GM12878 (cell line): ENCODE measurements around the gene KIFC3. TPM values are rescaled to one million over a fixed set of nuclear protein-coding genes. Genes with fewer than 3 reads are reported as not detected.

Experiments
- ATAC-seq: fragments of 200-7000 bp; cut with Tn5 transposase; 3 replicates; pipeline ENCODE4 v1.9.1; 2020; ENCODE audit warnings: mild to moderate bottlenecking, moderate library complexity
- BruUV-seq: library from RNA; stranded (reverse); fragments of 400-500 nt; replicated peaks from 2 replicates; lab custom pipeline; 2021; lab: Mats Ljungman, UMichigan
- CTCF ChIA-PET: fragments of 300-600 bp; sonication (Branson Sonifier 250); formaldehyde crosslinking; extraction: SDS; loops from one replicate; lab custom pipeline; 2021; ENCODE audit warnings: inconsistent platforms; lab: Yijun Ruan, JAX
- POLR2A ChIA-PET: fragments of 350-600 bp; formaldehyde crosslinking; extraction: SDS; loops from one replicate; lab custom pipeline; 2021; ENCODE audit warnings: inconsistent platforms; lab: Charles Lee
- RAD21 ChIA-PET: fragments of 300-600 bp; sonication (Branson Sonifier 250); formaldehyde crosslinking; loops from one replicate; lab custom pipeline; 2023; ENCODE audit warnings: antibody characterized with exemption; ENCODE audit not compliant: unreplicated experiment; lab: Charles Lee
- SMC1A ChIA-PET: fragments of 300-600 bp; sonication (Branson Sonifier 250); formaldehyde crosslinking; loops from one replicate; lab custom pipeline; 2023; ENCODE audit not compliant: unreplicated experiment, uncharacterized antibody; lab: Charles Lee
- DNase-seq: peaks from one replicate; pipeline ENCODE4 v3.0.0-alpha.2; 2011; ENCODE audit warnings: low read depth, low spot score
- FAIRE-seq: peaks from 3 replicates; lab custom pipeline; 2011; peaks lifted over from hg19 to GRCh38; lab: Jason Lieb, UNC
- H2AFZ ChIP-seq: 2 replicates; pipeline ENCODE4 v1.6.0; 2011; ENCODE audit warnings: low read depth, low read length, control low read depth; ENCODE audit not compliant: control insufficient read depth
- H3K27ac ChIP-seq: 2 replicates; pipeline ENCODE4 v1.5.1; 2011; ENCODE audit warnings: control low read depth; ENCODE audit not compliant: control insufficient read depth, insufficient read depth
- H3K27me3 ChIP-seq, 2 experiments: replicated peaks in 1 of 2; 2 replicates each; pipeline versions ENCODE4 v1.6.0 to v1.6.1; 2011; ENCODE audit warnings: low read length in 1 of 2; ENCODE audit not compliant: control insufficient read depth in 2 of 2, insufficient read depth in 2 of 2
- H3K36me3 ChIP-seq, 2 experiments: 2 replicates each; pipeline ENCODE4 v1.5.1; 2011; ENCODE audit warnings: low read length in 1 of 2; ENCODE audit not compliant: control insufficient read depth in 2 of 2, insufficient read depth in 2 of 2
- H3K4me1 ChIP-seq: 2 replicates; pipeline ENCODE4 v1.6.1; 2011; ENCODE audit warnings: mild to moderate bottlenecking, low read length, moderate library complexity, mixed read lengths; ENCODE audit not compliant: control insufficient read depth, insufficient read depth
- H3K4me2 ChIP-seq: 2 replicates; pipeline ENCODE4 v1.6.0; 2011; ENCODE audit warnings: control low read depth; ENCODE audit not compliant: control insufficient read depth, insufficient read depth
- H3K4me3 ChIP-seq: fragments of 200-600 bp; sonication (generic); 2 replicates; pipeline ENCODE4 v1.5.1; 2016
- H3K79me2 ChIP-seq: 2 replicates; pipeline ENCODE4 v1.6.0; 2011; ENCODE audit warnings: low read length; ENCODE audit not compliant: control insufficient read depth, insufficient read depth
- H3K9ac ChIP-seq: 2 replicates; pipeline ENCODE4 v1.8.0; 2011; ENCODE audit warnings: low read length, control low read depth, mixed read lengths; ENCODE audit not compliant: control insufficient read depth, insufficient read depth
- H3K9me3 ChIP-seq: replicated peaks from 3 replicates; pipeline ENCODE4 v1.5.1; 2011; ENCODE audit warnings: mild to moderate bottlenecking, low read length; ENCODE audit not compliant: control insufficient read depth, insufficient read depth
- H4K20me1 ChIP-seq: 2 replicates; pipeline ENCODE4 v1.6.0; 2011; ENCODE audit not compliant: control insufficient read depth, insufficient read depth
- BCL11A ChIP-seq: IDR thresholded peaks from 2 replicates; pipeline ENCODE4 v1.6.1; 2011; ENCODE audit warnings: low read depth, low read length
- BRCA1 ChIP-seq: IDR thresholded peaks from 2 replicates; pipeline ENCODE4 v1.6.1; 2011; ENCODE audit warnings: low read depth, low read length, improper control_type of control experiment
- CBX5 ChIP-seq: sonication (generic); IDR thresholded peaks from 2 replicates; pipeline ENCODE4 v1.6.1; 2016; ENCODE audit warnings: low read depth, moderate library complexity, mild to moderate bottlenecking, inconsistent platforms
- CEBPB ChIP-seq, 2 experiments: fragments of 150-350 bp in 1 of 2; IDR thresholded peaks; 2 replicates each; pipeline ENCODE4 v1.6.1; 2012 to 2014; ENCODE audit warnings: low read depth in 2 of 2, low read length in 2 of 2, borderline replicate concordance in 1 of 2, inconsistent platforms in 1 of 2
- EP300 ChIP-seq, 2 experiments: fragments of 150-350 bp in 1 of 2; IDR thresholded peaks; 2 replicates each; pipeline ENCODE4 v1.6.1; 2011 to 2012; ENCODE audit warnings: low read depth in 2 of 2, low read length in 2 of 2, borderline replicate concordance in 1 of 2, improper control_type of control experiment in 1 of 2, inconsistent platforms in 1 of 2; ENCODE audit not compliant: control insufficient read depth in 1 of 2
- FOXK2 ChIP-seq: fragments of 450-650 bp; IDR thresholded peaks from 2 replicates; pipeline ENCODE4 v1.6.1; 2017; ENCODE audit warnings: mild to moderate bottlenecking, moderate library complexity
- FOXM1 ChIP-seq: IDR thresholded peaks from 2 replicates; pipeline ENCODE4 v1.6.1; 2012; ENCODE audit warnings: low read depth, mild to moderate bottlenecking, inconsistent platforms, low read length, moderate library complexity
- MXI1 ChIP-seq: fragments of 150-350 bp; IDR thresholded peaks from 2 replicates; pipeline ENCODE4 v1.6.1; 2011; ENCODE audit warnings: low read depth, mild to moderate bottlenecking, inconsistent platforms, low read length, improper control_type of control experiment
- MYB ChIP-seq: fragments of 150-350 bp; IDR thresholded peaks from 2 replicates; pipeline ENCODE4 v1.6.1; 2014; ENCODE audit warnings: mild to moderate bottlenecking, low read depth, low read length, borderline replicate concordance
- SMAD5 ChIP-seq: IDR thresholded peaks from 2 replicates; pipeline ENCODE4 v1.6.1; 2016; ENCODE audit warnings: antibody characterized with exemption, low read depth
- SP1 ChIP-seq: IDR thresholded peaks from one replicate; pipeline ENCODE4 v1.6.1; 2011; ENCODE audit warnings: low read depth, low read length
- STAT3 ChIP-seq: IDR thresholded peaks from 2 replicates; pipeline ENCODE4 v1.6.1; 2011; ENCODE audit warnings: low read depth, low read length, improper control_type of control experiment
- WGBS: methylation state at CpG from one replicate; pipeline ENCODE4 v1.1.6; 2016; ENCODE audit warnings: low lambda C conversion rate; ENCODE audit not compliant: insufficient replicate concordance, insufficient coverage; ENCODE audit errors: missing lambda C conversion rate; 5-methylcytosine and 5-hydroxymethylcytosine counted together
- in situ Hi-C: fragments of 300-500 bp; cut with MboI; formaldehyde crosslinking; loops from 9 replicates; pipeline ENCODE4 v1.14.3; 2018; ENCODE audit warnings: mixed read lengths
- intact Hi-C: fragments of 100-400 bp; cut with micrococcal nuclease; formaldehyde crosslinking; loops from one replicate; pipeline ENCODE4 v1.14.2; 2022; ENCODE audit not compliant: unreplicated experiment
- polyA plus RNA-seq, 11 experiments: library from polyadenylated mRNA; depleted of rRNA in 4 of 11; unstranded in 6 of 11; stranded (reverse) in 5 of 11; fragments of >200 nt; fragmentation: Nextera tagmentation in 4 of 11; fragmentation: Illumina TruSeq in 1 of 11; extraction: Ambion mirVana in 4 of 11; extraction: Trizol in 1 of 11; gene quantifications; 1 replicate in 1 of 11; 2 replicates in 10 of 11; pipeline versions ENCODE4 v1.2.1 to v1.2.3, GENCODE V29; 2011 to 2016; ENCODE audit warnings: inconsistent platforms in 2 of 11, missing spikeins in 2 of 11, low read depth in 1 of 11
- total RNA-seq, 4 experiments: library from RNA; depleted of rRNA in 3 of 4; stranded (reverse); fragments of >200 nt in 3 of 4; fragmentation: Illumina TruSeq in 1 of 4; extraction: Trizol in 1 of 4; gene quantifications; 2 replicates each; pipeline versions ENCODE4 v1.2.1 to v1.2.3, GENCODE V29; 2013 to 2021
- TF ChIP-seq, protein P1 (sequence below): fragments of 450-650 bp; IDR thresholded peaks from 2 replicates; pipeline ENCODE4 v1.6.1; 2017; ENCODE audit warnings: antibody characterized with exemption, mild to moderate bottlenecking, moderate library complexity
- TF ChIP-seq, protein P2 (sequence below): IDR thresholded peaks from 2 replicates; pipeline ENCODE4 v1.6.1; 2012; ENCODE audit warnings: low read depth, low read length, improper control_type of control experiment
- TF ChIP-seq, protein P3 (sequence below): fragments of 450-650 bp; conservative IDR thresholded peaks from 2 replicates; pipeline ENCODE4 v1.6.1; 2017; ENCODE audit warnings: mild to moderate bottlenecking, moderate library complexity

KIFC3 gene
- total and polyA plus RNA-seq, 10 of the 15 experiments (the other 5 are each of a cell fraction or from before 2014, with no cell fraction given) = 0.22 to 1.3 (median 0.26) TPM; not detected in 3

DNA sequence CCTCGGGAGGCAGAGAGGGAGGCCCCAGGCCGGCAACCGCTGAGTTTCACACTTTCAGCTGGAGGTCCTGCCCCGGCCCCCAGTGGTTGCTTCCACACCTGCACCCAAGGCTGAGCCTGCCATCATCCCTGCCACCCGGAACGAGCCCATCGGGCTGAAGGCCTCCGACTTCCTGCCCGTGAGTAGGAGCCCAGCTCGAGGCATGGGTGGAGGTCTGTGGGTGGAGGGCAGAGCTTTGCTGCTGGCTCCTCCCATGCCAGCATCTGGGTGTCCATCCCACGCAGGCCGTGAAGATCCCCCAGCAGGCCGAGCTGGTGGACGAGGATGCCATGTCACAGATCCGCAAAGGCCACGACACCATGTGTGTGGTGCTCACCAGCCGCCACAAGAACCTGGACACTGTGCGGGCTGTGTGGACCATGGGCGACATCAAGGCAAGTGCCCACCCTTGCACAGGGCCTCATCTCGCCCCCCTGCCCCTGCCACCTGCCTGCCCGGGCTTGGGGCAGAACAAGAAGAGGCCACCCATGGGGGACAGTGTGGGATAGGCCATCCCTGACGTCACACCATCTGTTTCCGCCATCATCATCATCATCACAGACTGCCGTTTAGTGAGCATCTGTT lies 47.1 kb downstream of the KIFC3 start (continued):
- TF ChIP-seq, protein P1, sequence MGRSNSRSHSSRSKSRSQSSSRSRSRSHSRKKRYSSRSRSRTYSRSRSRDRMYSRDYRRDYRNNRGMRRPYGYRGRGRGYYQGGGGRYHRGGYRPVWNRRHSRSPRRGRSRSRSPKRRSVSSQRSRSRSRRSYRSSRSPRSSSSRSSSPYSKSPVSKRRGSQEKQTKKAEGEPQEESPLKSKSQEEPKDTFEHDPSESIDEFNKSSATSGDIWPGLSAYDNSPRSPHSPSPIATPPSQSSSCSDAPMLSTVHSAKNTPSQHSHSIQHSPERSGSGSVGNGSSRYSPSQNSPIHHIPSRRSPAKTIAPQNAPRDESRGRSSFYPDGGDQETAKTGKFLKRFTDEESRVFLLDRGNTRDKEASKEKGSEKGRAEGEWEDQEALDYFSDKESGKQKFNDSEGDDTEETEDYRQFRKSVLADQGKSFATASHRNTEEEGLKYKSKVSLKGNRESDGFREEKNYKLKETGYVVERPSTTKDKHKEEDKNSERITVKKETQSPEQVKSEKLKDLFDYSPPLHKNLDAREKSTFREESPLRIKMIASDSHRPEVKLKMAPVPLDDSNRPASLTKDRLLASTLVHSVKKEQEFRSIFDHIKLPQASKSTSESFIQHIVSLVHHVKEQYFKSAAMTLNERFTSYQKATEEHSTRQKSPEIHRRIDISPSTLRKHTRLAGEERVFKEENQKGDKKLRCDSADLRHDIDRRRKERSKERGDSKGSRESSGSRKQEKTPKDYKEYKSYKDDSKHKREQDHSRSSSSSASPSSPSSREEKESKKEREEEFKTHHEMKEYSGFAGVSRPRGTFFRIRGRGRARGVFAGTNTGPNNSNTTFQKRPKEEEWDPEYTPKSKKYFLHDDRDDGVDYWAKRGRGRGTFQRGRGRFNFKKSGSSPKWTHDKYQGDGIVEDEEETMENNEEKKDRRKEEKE = no peak
- TF ChIP-seq BRCA1 (no peak), SMAD5 (no peak)
- TF ChIP-seq, protein P2, sequence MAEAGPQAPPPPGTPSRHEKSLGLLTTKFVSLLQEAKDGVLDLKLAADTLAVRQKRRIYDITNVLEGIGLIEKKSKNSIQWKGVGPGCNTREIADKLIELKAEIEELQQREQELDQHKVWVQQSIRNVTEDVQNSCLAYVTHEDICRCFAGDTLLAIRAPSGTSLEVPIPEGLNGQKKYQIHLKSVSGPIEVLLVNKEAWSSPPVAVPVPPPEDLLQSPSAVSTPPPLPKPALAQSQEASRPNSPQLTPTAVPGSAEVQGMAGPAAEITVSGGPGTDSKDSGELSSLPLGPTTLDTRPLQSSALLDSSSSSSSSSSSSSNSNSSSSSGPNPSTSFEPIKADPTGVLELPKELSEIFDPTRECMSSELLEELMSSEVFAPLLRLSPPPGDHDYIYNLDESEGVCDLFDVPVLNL = no peak
- TF ChIP-seq, all 136 proteins: peak for 0

DNA sequence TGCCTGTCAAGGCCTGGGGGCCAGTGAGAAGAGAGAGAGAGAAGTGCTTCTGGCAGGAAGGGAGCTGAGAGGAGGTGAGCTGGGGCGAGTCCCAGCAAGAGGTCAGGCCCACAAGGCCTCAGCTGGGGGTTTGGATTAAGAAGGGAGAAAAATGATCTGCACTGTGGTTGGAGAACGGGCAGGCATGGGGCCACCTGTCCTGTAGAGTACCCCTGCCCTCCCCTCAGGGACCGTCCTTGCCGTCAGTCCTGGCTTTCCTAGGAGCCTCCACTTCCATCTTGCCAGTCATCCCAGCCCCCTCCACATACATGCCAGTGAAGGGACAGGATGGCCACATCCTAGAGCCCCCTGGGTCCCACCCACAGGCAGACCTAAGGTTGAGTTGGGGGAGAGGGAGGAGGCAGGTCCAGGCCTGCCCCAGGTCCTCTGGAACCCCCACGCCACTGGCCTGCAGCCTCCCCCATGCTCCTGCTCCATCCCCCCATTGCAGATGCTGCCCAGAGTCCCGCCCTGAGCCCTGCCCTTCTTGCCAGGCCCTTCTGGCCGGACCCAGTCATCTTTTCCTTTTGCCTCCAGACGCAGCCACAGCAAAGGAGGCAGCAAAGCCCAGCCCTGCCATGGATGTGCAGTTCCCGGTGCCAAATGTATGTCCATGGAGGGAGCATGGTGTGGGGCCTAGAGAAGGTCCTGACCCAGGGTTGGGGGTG lies 47.8 kb downstream of the KIFC3 start:
- intact Hi-C loops = loop anchor here (5.0 kb wide), 1 partner anchor 108 kb away; no protein-coding TSS in a partner anchor
- TF ChIP-seq STAT3 (no peak), SP1 (no peak), MXI1 (no peak), FOXM1 (no peak), CBX5 (no peak), MYB (no peak), FOXK2 (no peak), CEBPB (IDR thresholded peaks at IDR 0.05; ENCODE audit: borderline replicate concordance in 1 of 2, low read depth in 2 of 2, low read length in 2 of 2) (no peak), BCL11A (no peak), EP300 (IDR thresholded peaks at IDR 0.05; ENCODE audit: borderline replicate concordance in 1 of 2, control insufficient read depth in 1 of 2, low read depth in 2 of 2, low read length in 2 of 2) (no peak)
- TF ChIP-seq, protein P3, sequence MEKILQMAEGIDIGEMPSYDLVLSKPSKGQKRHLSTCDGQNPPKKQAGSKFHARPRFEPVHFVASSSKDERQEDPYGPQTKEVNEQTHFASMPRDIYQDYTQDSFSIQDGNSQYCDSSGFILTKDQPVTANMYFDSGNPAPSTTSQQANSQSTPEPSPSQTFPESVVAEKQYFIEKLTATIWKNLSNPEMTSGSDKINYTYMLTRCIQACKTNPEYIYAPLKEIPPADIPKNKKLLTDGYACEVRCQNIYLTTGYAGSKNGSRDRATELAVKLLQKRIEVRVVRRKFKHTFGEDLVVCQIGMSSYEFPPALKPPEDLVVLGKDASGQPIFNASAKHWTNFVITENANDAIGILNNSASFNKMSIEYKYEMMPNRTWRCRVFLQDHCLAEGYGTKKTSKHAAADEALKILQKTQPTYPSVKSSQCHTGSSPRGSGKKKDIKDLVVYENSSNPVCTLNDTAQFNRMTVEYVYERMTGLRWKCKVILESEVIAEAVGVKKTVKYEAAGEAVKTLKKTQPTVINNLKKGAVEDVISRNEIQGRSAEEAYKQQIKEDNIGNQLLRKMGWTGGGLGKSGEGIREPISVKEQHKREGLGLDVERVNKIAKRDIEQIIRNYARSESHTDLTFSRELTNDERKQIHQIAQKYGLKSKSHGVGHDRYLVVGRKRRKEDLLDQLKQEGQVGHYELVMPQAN = no peak

More for the DNA sequence above, 47.8 kb downstream of the KIFC3 start:
- no peak overlapping the region for H3K27ac ChIP-seq
- POLR2A ChIA-PET = no interaction called here
- no peak for ATAC-seq
- H3K9ac ChIP-seq = no peak overlapping the region
- DNase-seq = no peak
- no peaks in the 10 kb centered on the region for H3K27me3 ChIP-seq
- H3K9me3 ChIP-seq = no peaks in the 10 kb centered on the region
- H3K79me2 ChIP-seq = no peaks in the 10 kb centered on the region
- CTCF ChIA-PET = no interaction called here
- BruUV-seq = no TSS peak
- no peak overlapping the region for H2AFZ ChIP-seq
- H4K20me1 ChIP-seq = no peaks in the 10 kb centered on the region
- no peak overlapping the region for H3K4me3 ChIP-seq
- H3K4me1 ChIP-seq = no peaks in the 10 kb centered on the region
- in situ Hi-C loops = loop anchor here (5.0 kb wide), 1 partner anchor 248 kb away; the partner anchor contains the start of genes USB1 and ZNF319
- SMC1A ChIA-PET = no interaction called here
- no peak for FAIRE-seq
- H3K36me3 ChIP-seq = no peaks in the 10 kb centered on the region; a peak in 2 of 4 replicates
- WGBS = 75% methylated on average over 9 of the region's 9 CpGs
- RAD21 ChIA-PET = no interaction called here
- no peak overlapping the region for H3K4me2 ChIP-seq
